PC-9 (cell line): ENCODE data around the gene CPAMD8. TPM values are rescaled to one million over a fixed set of nuclear protein-coding genes. Genes with fewer than 3 reads are reported as not detected.
A peak's percentile ranks its signal among the peaks of the same experiment; 100 is the strongest.

Experiments
- BruUV-seq: library from RNA; stranded (reverse); fragments of 400-500 nt; replicated peaks from 2 replicates; lab custom pipeline; 2021; lab: Mats Ljungman, UMichigan
- CTCF ChIA-PET: fragments of 300-600 bp; sonication (Branson Sonifier 250); formaldehyde crosslinking; loops from one replicate; lab custom pipeline; 2022; ENCODE audit warnings: antibody characterized with exemption; lab: Charles Lee
- POLR2A ChIA-PET: fragments of 300-600 bp; sonication (Branson Sonifier 250); formaldehyde crosslinking; loops from one replicate; lab custom pipeline; 2022; ENCODE audit warnings: antibody characterized with exemption; ENCODE audit not compliant: unreplicated experiment; lab: Charles Lee
- DNase-seq, 2 experiments: peaks; one replicate each; pipeline versions ENCODE4 v3.0.0 to v3.0.0-alpha.2; 2015 to 2022; ENCODE audit warnings: mixed read lengths in 1 of 2
- H2AFZ ChIP-seq: fragments of 200-600 bp; sonication (generic); 2 replicates; pipeline ENCODE4 v1.8.1; 2017; ENCODE audit warnings: antibody characterized with exemption
- H3F3A ChIP-seq: fragments of 200-600 bp; sonication (generic); 2 replicates; pipeline ENCODE4 v1.8.1; 2017; ENCODE audit warnings: antibody characterized with exemption, mild to moderate bottlenecking, low read depth; ENCODE audit not compliant: insufficient read depth
- H3K27ac ChIP-seq: fragments of 200-600 bp; sonication (generic); 2 replicates; pipeline ENCODE4 v1.6.1; 2016; ENCODE audit warnings: mixed run types
- H3K27me3 ChIP-seq: fragments of 200-600 bp; sonication (generic); 2 replicates; pipeline ENCODE4 v1.6.1; 2016; ENCODE audit warnings: low read depth, mixed run types; ENCODE audit not compliant: insufficient read depth
- H3K36me3 ChIP-seq: fragments of 200-600 bp; sonication (generic); 2 replicates; pipeline ENCODE4 v1.6.1; 2016; ENCODE audit warnings: low read depth, mixed run types
- H3K4me1 ChIP-seq: fragments of 200-600 bp; sonication (generic); replicated peaks from 2 replicates; pipeline ENCODE4 v1.6.1; 2016; ENCODE audit warnings: mixed run types; ENCODE audit not compliant: insufficient read depth
- H3K4me2 ChIP-seq: fragments of 200-600 bp; sonication (generic); 2 replicates; pipeline ENCODE4 v1.6.1; 2017; ENCODE audit warnings: mixed run types
- H3K4me3 ChIP-seq: fragments of 200-600 bp; sonication (generic); 2 replicates; pipeline ENCODE4 v1.6.1; 2016; ENCODE audit warnings: mixed run types
- H3K79me2 ChIP-seq: fragments of 200-600 bp; sonication (generic); 2 replicates; pipeline ENCODE4 v1.6.1; 2017; ENCODE audit warnings: low read depth, mixed run types
- H3K9me2 ChIP-seq: fragments of 200-600 bp; sonication (generic); 2 replicates; pipeline ENCODE4 v1.8.1; 2017; ENCODE audit warnings: mild to moderate bottlenecking; ENCODE audit not compliant: insufficient read depth
- H3K9me3 ChIP-seq: fragments of 200-600 bp; sonication (generic); 2 replicates; pipeline ENCODE4 v1.8.1; 2016; ENCODE audit warnings: low read depth; ENCODE audit not compliant: insufficient read depth
- H4K20me1 ChIP-seq: fragments of 200-600 bp; sonication (generic); 2 replicates; pipeline ENCODE4 v1.8.1; 2017; ENCODE audit not compliant: insufficient read depth
- EZH2 ChIP-seq: fragments of 200-600 bp; sonication (generic); IDR thresholded peaks from 2 replicates; pipeline ENCODE4 v1.8.0; 2017; ENCODE audit warnings: antibody characterized with exemption, low read depth
- intact Hi-C: fragments of 100-400 bp; cut with micrococcal nuclease; formaldehyde crosslinking; loops from one replicate; pipeline ENCODE4 v1.10.0; 2022; ENCODE audit not compliant: unreplicated experiment
- total RNA-seq: library from RNA; stranded (reverse); gene quantifications from 2 replicates; pipeline ENCODE4 v1.2.3, GENCODE V29; 2021
- TF ChIP-seq, protein P1 (sequence below): fragments of 200-600 bp; sonication (generic); conservative IDR thresholded peaks from 2 replicates; pipeline ENCODE4 v1.6.1; 2017; ENCODE audit warnings: mixed run types, antibody characterized with exemption, mild to moderate bottlenecking, moderate library complexity

The CPAMD8 gene
- total RNA-seq, 1 experiment from 2014 or later = 25.8 TPM

GRCh38 chr19:17011485-17011884, 15.1 kb downstream of the CPAMD8 start:
- no peak overlapping the region for H3K4me3 ChIP-seq
- POLR2A ChIA-PET = no interaction called here
- H4K20me1 ChIP-seq = no peaks in the 10 kb centered on the region
- peaks cover 8% of the 10 kb centered on the region for H3K4me1 ChIP-seq
- H3K4me2 ChIP-seq = no peak overlapping the region
- H3K36me3 ChIP-seq = no peaks in the 10 kb centered on the region
- H3K9me3 ChIP-seq = peaks cover 20% of the 10 kb centered on the region
- CTCF ChIA-PET = no interaction called here
- no peak for DNase-seq
- no peak overlapping the region for H3K27ac ChIP-seq
- TF ChIP-seq, protein P1, sequence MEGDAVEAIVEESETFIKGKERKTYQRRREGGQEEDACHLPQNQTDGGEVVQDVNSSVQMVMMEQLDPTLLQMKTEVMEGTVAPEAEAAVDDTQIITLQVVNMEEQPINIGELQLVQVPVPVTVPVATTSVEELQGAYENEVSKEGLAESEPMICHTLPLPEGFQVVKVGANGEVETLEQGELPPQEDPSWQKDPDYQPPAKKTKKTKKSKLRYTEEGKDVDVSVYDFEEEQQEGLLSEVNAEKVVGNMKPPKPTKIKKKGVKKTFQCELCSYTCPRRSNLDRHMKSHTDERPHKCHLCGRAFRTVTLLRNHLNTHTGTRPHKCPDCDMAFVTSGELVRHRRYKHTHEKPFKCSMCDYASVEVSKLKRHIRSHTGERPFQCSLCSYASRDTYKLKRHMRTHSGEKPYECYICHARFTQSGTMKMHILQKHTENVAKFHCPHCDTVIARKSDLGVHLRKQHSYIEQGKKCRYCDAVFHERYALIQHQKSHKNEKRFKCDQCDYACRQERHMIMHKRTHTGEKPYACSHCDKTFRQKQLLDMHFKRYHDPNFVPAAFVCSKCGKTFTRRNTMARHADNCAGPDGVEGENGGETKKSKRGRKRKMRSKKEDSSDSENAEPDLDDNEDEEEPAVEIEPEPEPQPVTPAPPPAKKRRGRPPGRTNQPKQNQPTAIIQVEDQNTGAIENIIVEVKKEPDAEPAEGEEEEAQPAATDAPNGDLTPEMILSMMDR = no peak
- TF ChIP-seq EZH2 = no peak
- no peaks in the 10 kb centered on the region for H3K79me2 ChIP-seq
- H3K9me2 ChIP-seq = no peaks in the 10 kb centered on the region
- no peaks in the 10 kb centered on the region for H3K27me3 ChIP-seq
- BruUV-seq = no TSS peak
- intact Hi-C loops = no loop called here
- H3F3A ChIP-seq = peaks cover 14% of the 10 kb centered on the region
- H2AFZ ChIP-seq = no peak overlapping the region

DNA sequence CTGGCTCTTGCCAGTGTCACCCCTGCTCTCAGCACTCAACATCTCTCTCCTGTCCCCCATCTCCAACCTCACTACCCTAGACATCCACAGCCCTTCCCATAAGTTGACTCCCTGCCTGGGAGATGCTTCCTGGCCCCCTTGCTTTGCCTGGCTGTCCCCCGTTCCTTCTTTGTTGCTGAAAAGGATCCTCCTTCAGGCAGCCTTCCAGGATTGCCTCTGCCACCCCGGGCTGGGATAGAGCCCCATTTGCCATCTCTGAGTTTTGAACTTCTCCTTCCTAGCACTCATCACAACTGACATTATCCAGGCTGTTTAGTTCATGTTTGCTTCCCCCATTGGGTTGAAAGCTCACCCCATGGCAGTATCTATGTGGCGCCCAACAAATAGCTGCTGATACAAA, 20.0 kb downstream of the CPAMD8 start:
- no peak overlapping the region for H3K4me2 ChIP-seq
- TF ChIP-seq, protein P1 = no peak
- TF ChIP-seq EZH2 = no peak
- no peak for DNase-seq
- H3F3A ChIP-seq = no peaks in the 10 kb centered on the region
- H3K27ac ChIP-seq = no peak overlapping the region
- CTCF ChIA-PET = interaction anchor here (0.7 kb wide), 1 partner anchor 14 kb away, joined by 3 read pairs; no protein-coding TSS in a partner anchor
- no peaks in the 10 kb centered on the region for H3K4me1 ChIP-seq
- no peaks in the 10 kb centered on the region for H4K20me1 ChIP-seq
- no peaks in the 10 kb centered on the region for H3K9me3 ChIP-seq
- H3K79me2 ChIP-seq = no peaks in the 10 kb centered on the region
- BruUV-seq = no TSS peak
- no peaks in the 10 kb centered on the region for H3K36me3 ChIP-seq
- no peaks in the 10 kb centered on the region for H3K27me3 ChIP-seq
- no peaks in the 10 kb centered on the region for H3K9me2 ChIP-seq
- intact Hi-C loops = no loop called here
- H3K4me3 ChIP-seq = no peak overlapping the region
- POLR2A ChIA-PET = no interaction called here
- no peak overlapping the region for H2AFZ ChIP-seq

GRCh38 chr19:17005000-17005399, 21.6 kb downstream of the CPAMD8 start:
- intact Hi-C loops = no loop called here
- H4K20me1 ChIP-seq = no peaks in the 10 kb centered on the region
- H3K79me2 ChIP-seq = no peaks in the 10 kb centered on the region
- H3K4me3 ChIP-seq = no peak overlapping the region
- no peak overlapping the region for H2AFZ ChIP-seq
- ChIA-PET CTCF (no interaction called here), POLR2A (no interaction called here)
- H3K36me3 ChIP-seq = no peaks in the 10 kb centered on the region
- TF ChIP-seq, protein P1 = peak; percentile 54
- no peak for TF ChIP-seq EZH2
- H3K9me2 ChIP-seq = no peaks in the 10 kb centered on the region
- H3K4me2 ChIP-seq = no peak overlapping the region
- no peak for DNase-seq
- no peaks in the 10 kb centered on the region for H3K27me3 ChIP-seq
- H3F3A ChIP-seq = no peaks in the 10 kb centered on the region
- no TSS peak for BruUV-seq
- H3K9me3 ChIP-seq = no peaks in the 10 kb centered on the region
- no peaks in the 10 kb centered on the region for H3K4me1 ChIP-seq
- H3K27ac ChIP-seq = no peak overlapping the region
